H1 (cell line): ENCODE measurements around the gene FAM107A. TPM values are rescaled to one million over a fixed set of nuclear protein-coding genes. Genes with fewer than 3 reads are reported as not detected.

ENCODE experiments used
- CTCF ChIA-PET: fragments of 300-600 bp; sonication (Branson Sonifier 250); formaldehyde crosslinking; loops from one replicate; lab custom pipeline; 2021; ENCODE audit not compliant: partially characterized antibody; lab: Charles Lee
- POLR2A ChIA-PET: fragments of 300-600 bp; sonication (Branson Sonifier 250); formaldehyde crosslinking; loops from one replicate; lab custom pipeline; 2021; ENCODE audit warnings: inconsistent platforms; ENCODE audit not compliant: partially characterized antibody; lab: Charles Lee
- DNase-seq, 2 experiments: peaks; one replicate each; pipeline versions ENCODE4 v3.0.0 to v3.0.0-alpha.2; 2010 to 2022; ENCODE audit warnings: low spot score in 2 of 2, low read depth in 1 of 2, mixed read lengths in 1 of 2
- FAIRE-seq: peaks from 2 replicates; lab custom pipeline; 2011; peaks lifted over from hg19 to GRCh38; lab: Jason Lieb, UNC
- H2AFZ ChIP-seq: 2 replicates; pipeline ENCODE4 v1.8.1; 2012; ENCODE audit warnings: low read length, inconsistent platforms
- H2AK5ac ChIP-seq: 2 replicates; pipeline ENCODE4 v1.6.1; 2013; ENCODE audit warnings: low read depth, low read length
- H2BK120ac ChIP-seq: replicated peaks from 2 replicates; pipeline ENCODE3; 2013; ENCODE audit warnings: low read depth, low read length, inconsistent platforms
- H2BK12ac ChIP-seq: 2 replicates; pipeline ENCODE4 v1.6.1; 2013; ENCODE audit warnings: low read depth, low read length
- H2BK15ac ChIP-seq: 2 replicates; pipeline ENCODE4 v1.6.1; 2013; ENCODE audit warnings: low read length
- H2BK20ac ChIP-seq: 2 replicates; pipeline ENCODE4 v1.6.1; 2013; ENCODE audit warnings: low read length
- H2BK5ac ChIP-seq: 2 replicates; pipeline ENCODE4 v1.6.1; 2013; ENCODE audit warnings: low read depth, low read length
- H3K14ac ChIP-seq: 2 replicates; pipeline ENCODE4 v1.6.1; 2013; ENCODE audit warnings: inconsistent platforms; ENCODE audit not compliant: insufficient read length
- H3K18ac ChIP-seq: 2 replicates; pipeline ENCODE4 v1.6.1; 2013; ENCODE audit warnings: low read length; ENCODE audit errors: extremely low read depth
- H3K23ac ChIP-seq: 2 replicates; pipeline ENCODE4 v1.6.1; 2013; ENCODE audit warnings: inconsistent platforms; ENCODE audit not compliant: insufficient read length
- H3K23me2 ChIP-seq: 2 replicates; pipeline ENCODE4 v1.6.1; 2013; ENCODE audit warnings: low read depth, low read length
- H3K27ac ChIP-seq: 2 replicates; pipeline ENCODE4 v1.6.1; 2011; ENCODE audit warnings: low read depth, low read length, inconsistent platforms
- H3K27me3 ChIP-seq, 4 experiments: replicated peaks in 1 of 4; 1 replicate in 1 of 4; 2 replicates in 3 of 4; pipeline versions ENCODE4 v1.6.1 to v1.8.1; 2011 to 2013; ENCODE audit warnings: low read length in 3 of 4, mild to moderate bottlenecking in 3 of 4, inconsistent platforms in 2 of 4, mixed read lengths in 2 of 4, moderate library complexity in 1 of 4; ENCODE audit not compliant: control insufficient read depth in 3 of 4, insufficient read depth in 3 of 4; ENCODE audit errors: extremely low read depth in 1 of 4
- H3K36me3 ChIP-seq, 4 experiments: 2 replicates each; pipeline versions ENCODE4 v1.6.1 to v1.8.1; 2011 to 2013; ENCODE audit warnings: mild to moderate bottlenecking in 4 of 4, low read length in 3 of 4, moderate library complexity in 2 of 4, control low read depth in 1 of 4, inconsistent platforms in 1 of 4; ENCODE audit not compliant: insufficient read depth in 4 of 4, control insufficient read depth in 2 of 4
- H3K4ac ChIP-seq: replicated peaks from 2 replicates; pipeline ENCODE3; 2013; ENCODE audit warnings: low read length, low read depth, mixed read lengths, inconsistent platforms; ENCODE audit not compliant: insufficient read length
- H3K4me1 ChIP-seq, 4 experiments: replicated peaks in 1 of 4; 1 replicate in 1 of 4; 2 replicates in 3 of 4; pipeline versions ENCODE4 v1.6.1 to v1.8.1; 2011 to 2013; ENCODE audit warnings: low read length in 3 of 4, inconsistent platforms in 2 of 4, mixed read lengths in 1 of 4; ENCODE audit not compliant: insufficient read depth in 4 of 4, control insufficient read depth in 3 of 4
- H3K4me2 ChIP-seq, 2 experiments: 2 replicates each; pipeline versions ENCODE4 v1.6.1 to v1.8.1; 2011 to 2013; ENCODE audit warnings: low read depth in 2 of 2, low read length in 2 of 2, control low read depth in 1 of 2, inconsistent platforms in 1 of 2, mild to moderate bottlenecking in 1 of 2; ENCODE audit not compliant: insufficient read depth in 1 of 2
- H3K4me3 ChIP-seq, 4 experiments: fragments of 200-600, 300-600 bp in 1 of 4; sonication (generic), shearing (Covaris generic), sonication (Bioruptor Twin) in 1 of 4; 2 replicates each; pipeline versions ENCODE4 v1.5.1 to v1.8.1; 2011 to 2016; ENCODE audit warnings: low read length in 4 of 4, low read depth in 3 of 4, control low read depth in 2 of 4, inconsistent platforms in 2 of 4, mild to moderate bottlenecking in 2 of 4, mixed read lengths in 1 of 4, moderate library complexity in 1 of 4; ENCODE audit not compliant: insufficient read depth in 2 of 4; ENCODE audit errors: extremely low read depth in 1 of 4
- H3K56ac ChIP-seq: replicated peaks from 2 replicates; pipeline ENCODE3; 2013; ENCODE audit warnings: low read depth, mild to moderate bottlenecking, mixed read lengths, low read length, inconsistent platforms; ENCODE audit not compliant: insufficient read length
- H3K79me1 ChIP-seq: 2 replicates; pipeline ENCODE4 v1.6.1; 2013; ENCODE audit warnings: low read depth, low read length, control low read depth
- H3K79me2 ChIP-seq, 2 experiments: 2 replicates each; pipeline versions ENCODE4 v1.6.1 to v1.8.1; 2012 to 2013; ENCODE audit warnings: low read length in 2 of 2, mild to moderate bottlenecking in 2 of 2, inconsistent platforms in 1 of 2; ENCODE audit not compliant: insufficient read depth in 2 of 2, control insufficient read depth in 1 of 2
- H3K9ac ChIP-seq, 4 experiments: replicated peaks in 1 of 4; 1 replicate in 1 of 4; 2 replicates in 3 of 4; pipeline versions ENCODE4 v1.6.1 to v1.8.1; 2011 to 2013; ENCODE audit warnings: low read depth in 3 of 4, low read length in 3 of 4, control low read depth in 2 of 4, mild to moderate bottlenecking in 2 of 4, moderate library complexity in 2 of 4, inconsistent platforms in 1 of 4; ENCODE audit errors: extremely low read depth in 1 of 4
- H3K9me3 ChIP-seq, 2 experiments: 2 replicates each; pipeline versions ENCODE4 v1.6.1 to v1.8.1; 2012 to 2013; ENCODE audit warnings: mild to moderate bottlenecking in 2 of 2, moderate library complexity in 2 of 2, control low read depth in 1 of 2, inconsistent platforms in 1 of 2, low read depth in 1 of 2, low read length in 1 of 2, mixed read lengths in 1 of 2; ENCODE audit not compliant: insufficient read depth in 2 of 2
- H4K20me1 ChIP-seq, 2 experiments: replicated peaks in 1 of 2; 2 replicates each; pipeline versions ENCODE3 to v1.8.1; 2011 to 2013; ENCODE audit warnings: inconsistent platforms in 2 of 2, low read length in 2 of 2, mild to moderate bottlenecking in 1 of 2; ENCODE audit not compliant: insufficient read depth in 2 of 2, control insufficient read depth in 1 of 2
- H4K5ac ChIP-seq: 2 replicates; pipeline ENCODE4 v1.6.1; 2013; ENCODE audit warnings: low read length, low read depth, mixed read lengths, inconsistent platforms; ENCODE audit not compliant: insufficient read length
- H4K8ac ChIP-seq: 2 replicates; pipeline ENCODE4 v1.8.0; 2013; ENCODE audit warnings: mild to moderate bottlenecking, moderate library complexity, low read length, inconsistent platforms; ENCODE audit not compliant: insufficient read depth; ENCODE audit errors: extremely low read depth
- H4K91ac ChIP-seq: replicated peaks from 2 replicates; pipeline ENCODE3; 2013; ENCODE audit warnings: low read length, mixed read lengths, inconsistent platforms; ENCODE audit not compliant: insufficient read length
- HDAC6 ChIP-seq: IDR thresholded peaks from one replicate; pipeline ENCODE4 v1.7.1; 2012; ENCODE audit warnings: low read depth, mild to moderate bottlenecking, inconsistent platforms, low read length, moderate library complexity
- JUN ChIP-seq: IDR thresholded peaks from 2 replicates; pipeline ENCODE4 v1.6.1; 2011; ENCODE audit warnings: low read depth, mild to moderate bottlenecking, improper control_type of control experiment, low read length
- MAX ChIP-seq: IDR thresholded peaks from 2 replicates; pipeline ENCODE4 v1.6.1; 2012; ENCODE audit warnings: inconsistent platforms
- POLR2A ChIP-seq, 2 experiments: IDR thresholded peaks; 1 replicate in 1 of 2; 2 replicates in 1 of 2; pipeline ENCODE4 v1.6.1; 2011; ENCODE audit warnings: low read depth in 2 of 2, low read length in 2 of 2, mild to moderate bottlenecking in 2 of 2; ENCODE audit errors: control extremely low read depth in 1 of 2
- RAD21 ChIP-seq, 2 experiments: IDR thresholded peaks in 1 of 2; conservative IDR thresholded peaks in 1 of 2; 2 replicates each; pipeline ENCODE4 v1.6.1; 2011; ENCODE audit warnings: low read depth in 2 of 2, low read length in 2 of 2, improper control_type of control experiment in 1 of 2, inconsistent platforms in 1 of 2, mild to moderate bottlenecking in 1 of 2, moderate library complexity in 1 of 2
- SAP30 ChIP-seq: fragments of 300-600 bp; sonication (generic); IDR thresholded peaks from 2 replicates; pipeline ENCODE4 v1.7.1; 2012; ENCODE audit warnings: low read length, moderate library complexity, mild to moderate bottlenecking, inconsistent platforms; ENCODE audit not compliant: insufficient read depth, insufficient replicate concordance
- SP4 ChIP-seq: IDR thresholded peaks from 2 replicates; pipeline ENCODE4 v1.6.1; 2012; ENCODE audit warnings: low read length, inconsistent platforms
- SUZ12 ChIP-seq: fragments of 200-600 bp; sonication (generic); IDR thresholded peaks from 2 replicates; pipeline ENCODE4 v1.6.1; 2012; ENCODE audit warnings: mild to moderate bottlenecking, inconsistent platforms, low read length, moderate library complexity, mixed read lengths
- TCF12 ChIP-seq: IDR thresholded peaks from 2 replicates; pipeline ENCODE4 v1.6.1; 2011; ENCODE audit warnings: low read depth, mild to moderate bottlenecking, low read length
- TEAD4 ChIP-seq: IDR thresholded peaks from 2 replicates; pipeline ENCODE4 v1.6.1; 2012; ENCODE audit warnings: low read depth, low read length, inconsistent platforms, mixed read lengths
- WGBS, 2 experiments: shearing (Covaris generic) in 1 of 2; methylation state at CpG; one replicate each; pipeline versions ENCODE4 v1.1.6 to v1.1.7; 2013 to 2015; ENCODE audit warnings: low lambda C conversion rate in 2 of 2, mixed read lengths in 2 of 2, inconsistent platforms in 1 of 2, low coverage in 1 of 2, missing lambda C conversion rate in 1 of 2; ENCODE audit not compliant: insufficient replicate concordance in 2 of 2, insufficient coverage in 1 of 2, insufficient read length in 1 of 2; ENCODE audit errors: extremely low coverage in 1 of 2, missing lambda C conversion rate in 1 of 2; 5-methylcytosine and 5-hydroxymethylcytosine counted together
- polyA plus RNA-seq, 7 experiments: library from polyadenylated mRNA; depleted of rRNA in 3 of 7; stranded (reverse) in 5 of 7; unstranded in 2 of 7; fragments of >200 nt in 5 of 7; fragments of 200-250 nt in 2 of 7; gene quantifications; 1 replicate in 5 of 7; 2 replicates in 1 of 7; 4 replicates in 1 of 7; pipeline versions ENCODE4 v1.2.1 to v1.2.3, GENCODE V29; 2011 to 2013; ENCODE audit warnings: missing spikeins in 2 of 7, mixed read lengths in 2 of 7
- total RNA-seq: library from RNA; stranded (reverse); fragmentation: NEBNext Ultra II Directional; extraction: Animal tissue kit (Norgen Biotek cat#: 25700); gene quantifications from 2 replicates; pipeline ENCODE4 v1.2.1, GENCODE V29; 2021

FAM107A gene
- total and polyA plus RNA-seq, 2 of the 8 experiments (the other 6 are each of a cell fraction or from before 2014, with no cell fraction given) = 0.51 to 0.65 TPM

GRCh38 chr3:58519668-58520402, 57.4 kb downstream of the FAM107A start:
- Histone ChIP-seq H3K18ac (no peak overlapping the region), H3K4me3 (no peak overlapping the region), H2BK5ac (no peak overlapping the region), H2AK5ac (0 out of 2 replicates have a peak overlapping the region, but pooled peaks have one; percentile 11), H2BK12ac (0 out of 2 replicates have a peak overlapping the region, but pooled peaks have one; percentile 33), H3K27ac (no peak overlapping the region), H2BK15ac (no peak overlapping the region), H2BK120ac (no peak overlapping the region), H3K9me3 (no peaks in the 10 kb centered on the region), H3K9ac (no peak overlapping the region), H3K79me2 (no peaks in the 10 kb centered on the region), H2BK20ac (no peak overlapping the region), H4K8ac (no peak overlapping the region; the same call in 1 of the 2 replicates), H4K91ac (peak overlapping the region; percentile 69), H3K4ac (no peak overlapping the region), H4K20me1 (no peaks in the 10 kb centered on the region), H3K79me1 (no peaks in the 10 kb centered on the region), H3K4me2 (no peak overlapping the region), H4K5ac (no peak overlapping the region), H3K23ac (no peak overlapping the region), H3K36me3 (no peaks in the 10 kb centered on the region), H3K27me3 (no peaks in the 10 kb centered on the region; a peak in 1 of 7 replicates), H3K23me2 (no peaks in the 10 kb centered on the region), H3K4me1 (peaks cover 0 to 12% (median 6%) of the 10 kb centered on the region in 4 experiments; a peak in 6 of 7 replicates), H3K56ac (no peak overlapping the region), H3K14ac (no peak overlapping the region), H2AFZ (no peak overlapping the region)
- DNase-seq (no peak), FAIRE-seq (no peak)
- TF ChIP-seq TEAD4 (no peak), JUN (no peak), RAD21 (IDR thresholded peaks at IDR 0.05 in 1 of 2, conservative IDR thresholded peaks at IDR 0.05 in 1 of 2; ENCODE audit: low read depth in 2 of 2, low read length in 2 of 2) (no peak), SP4 (no peak), SAP30 (no peak), HDAC6 (no peak), SUZ12 (no peak), MAX (no peak), TCF12 (no peak), POLR2A (IDR thresholded peaks at IDR 0.05; ENCODE audit: control extremely low read depth in 1 of 2, low read depth in 2 of 2, low read length in 2 of 2) (no peak)
- WGBS, 2 experiments = 92% methylated on average over 6 of the region's 6 CpGs; no CpG with 5 or more reads in 1 of the 2 experiments
- CTCF ChIA-PET = interaction anchor here (0.6 to 6.6 kb wide), 12 partner anchors 8 to 231 kb away, joined by 3 to 64 read pairs (median 3); partner anchors contain the start of gene HTD2
- POLR2A ChIA-PET = interaction anchor here (0.6 kb wide), 1 partner anchor 89 kb away, joined by 3 read pairs; no protein-coding TSS in a partner anchor
